Esophagus mucosa (tissue), 1 donor: Measurements from ENCODE around the gene RASA3. TPM values are rescaled to one million over a fixed set of nuclear protein-coding genes. Genes with fewer than 3 reads are reported as not detected.

Source experiments
- ATAC-seq: fragments of 200-7000 bp; cut with Tn5 transposase; one replicate; pipeline ENCODE4 v1.9.1; 2020
- total RNA-seq: library from RNA; stranded (reverse); gene quantifications from one replicate; pipeline ENCODE4 v1.2.4, GENCODE V29; 2023
- donor health status: DM: yes; HTN: yes; CAD: no.

RASA3 gene
- total RNA-seq, 1 donor from 2014 or later: 1.6 TPM

DNA sequence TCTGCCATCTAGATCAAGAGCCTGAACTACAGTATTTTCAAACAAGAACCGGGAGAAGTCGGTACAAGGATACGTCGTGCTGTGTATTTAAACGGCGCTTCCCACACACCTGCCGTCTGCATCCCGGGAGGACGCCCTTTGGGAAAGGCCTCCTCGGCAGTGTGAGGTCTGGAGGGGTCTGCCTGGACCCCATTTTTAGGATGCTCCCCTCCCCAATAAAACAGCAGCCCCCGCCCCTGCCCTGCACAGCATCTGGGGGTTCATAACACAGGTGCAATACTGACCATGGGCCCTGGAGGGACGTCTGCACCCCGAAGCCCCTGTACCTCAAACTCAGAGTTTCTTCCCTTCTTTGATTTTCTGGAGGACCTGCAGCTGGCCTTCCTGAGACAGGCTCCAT lies 154.4 kb downstream of the RASA3 start:
- ATAC-seq: no peak

DNA sequence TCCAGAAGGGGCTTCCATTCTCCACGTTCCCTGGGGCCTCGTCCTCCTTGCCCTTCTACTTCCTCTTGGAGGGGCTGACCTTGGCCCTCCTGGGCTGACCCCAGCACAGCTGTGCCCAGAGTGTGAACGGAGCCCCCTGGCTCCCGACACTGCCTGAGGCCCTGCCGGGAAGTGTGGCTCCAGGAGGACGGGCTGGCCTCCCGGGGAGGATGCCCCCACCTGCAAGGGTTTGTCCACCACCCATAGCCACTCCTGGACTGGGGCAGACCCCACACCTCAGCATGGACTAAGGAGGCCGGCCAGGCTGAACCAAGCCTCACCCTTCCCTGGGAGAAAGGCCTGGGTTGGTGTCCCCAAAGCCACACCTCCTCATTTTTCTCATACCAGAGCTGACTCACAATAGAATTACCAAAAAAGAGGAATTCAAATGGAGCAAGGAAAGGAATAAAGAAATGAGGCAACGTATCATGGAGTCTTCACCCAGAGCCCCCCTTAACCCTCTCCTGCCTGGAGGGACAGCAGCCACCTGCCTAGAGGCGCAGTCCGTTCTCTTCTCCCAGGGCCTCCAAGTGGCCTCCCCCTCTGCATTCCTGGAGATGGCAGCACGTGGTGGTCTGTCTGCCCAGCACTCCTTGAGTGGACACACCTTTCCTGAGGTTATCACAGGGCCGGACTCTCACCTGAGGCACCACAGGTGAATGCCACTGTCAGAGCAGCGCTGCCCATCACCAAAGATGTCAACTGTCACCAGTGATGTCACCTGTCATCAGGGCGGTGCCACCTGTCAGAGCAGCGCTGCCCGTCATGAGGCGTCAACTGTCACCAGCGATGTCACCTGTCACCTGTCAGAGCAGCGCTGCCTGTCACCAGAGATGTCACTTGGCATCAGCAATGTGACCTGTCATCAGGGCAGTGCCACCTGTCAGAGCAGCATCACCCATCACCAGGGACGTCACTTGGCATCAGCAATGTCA lies 155.4 kb downstream of the RASA3 start:
- ATAC-seq: no peak

DNA sequence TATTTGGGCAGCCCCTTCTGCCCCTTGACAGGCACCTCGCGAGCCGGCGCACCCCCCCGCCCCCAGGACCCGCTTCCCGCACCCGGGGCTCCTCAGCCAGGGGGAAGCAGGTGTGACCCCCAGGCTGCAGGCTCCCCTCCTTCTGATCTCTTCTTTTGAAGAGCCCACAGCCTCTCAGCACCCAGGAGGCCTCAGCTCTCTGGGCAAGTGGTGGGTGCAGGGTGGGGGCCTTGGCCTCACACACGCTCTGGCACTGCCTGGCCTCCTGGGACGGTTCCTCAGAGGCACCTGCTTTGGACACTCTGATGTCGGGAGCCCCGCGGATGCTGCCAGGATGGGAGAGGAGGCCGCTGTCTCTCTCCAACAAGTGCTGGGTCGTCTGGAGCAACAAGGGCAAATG lies 157.0 kb downstream of the RASA3 start:
- no peak for ATAC-seq

DNA sequence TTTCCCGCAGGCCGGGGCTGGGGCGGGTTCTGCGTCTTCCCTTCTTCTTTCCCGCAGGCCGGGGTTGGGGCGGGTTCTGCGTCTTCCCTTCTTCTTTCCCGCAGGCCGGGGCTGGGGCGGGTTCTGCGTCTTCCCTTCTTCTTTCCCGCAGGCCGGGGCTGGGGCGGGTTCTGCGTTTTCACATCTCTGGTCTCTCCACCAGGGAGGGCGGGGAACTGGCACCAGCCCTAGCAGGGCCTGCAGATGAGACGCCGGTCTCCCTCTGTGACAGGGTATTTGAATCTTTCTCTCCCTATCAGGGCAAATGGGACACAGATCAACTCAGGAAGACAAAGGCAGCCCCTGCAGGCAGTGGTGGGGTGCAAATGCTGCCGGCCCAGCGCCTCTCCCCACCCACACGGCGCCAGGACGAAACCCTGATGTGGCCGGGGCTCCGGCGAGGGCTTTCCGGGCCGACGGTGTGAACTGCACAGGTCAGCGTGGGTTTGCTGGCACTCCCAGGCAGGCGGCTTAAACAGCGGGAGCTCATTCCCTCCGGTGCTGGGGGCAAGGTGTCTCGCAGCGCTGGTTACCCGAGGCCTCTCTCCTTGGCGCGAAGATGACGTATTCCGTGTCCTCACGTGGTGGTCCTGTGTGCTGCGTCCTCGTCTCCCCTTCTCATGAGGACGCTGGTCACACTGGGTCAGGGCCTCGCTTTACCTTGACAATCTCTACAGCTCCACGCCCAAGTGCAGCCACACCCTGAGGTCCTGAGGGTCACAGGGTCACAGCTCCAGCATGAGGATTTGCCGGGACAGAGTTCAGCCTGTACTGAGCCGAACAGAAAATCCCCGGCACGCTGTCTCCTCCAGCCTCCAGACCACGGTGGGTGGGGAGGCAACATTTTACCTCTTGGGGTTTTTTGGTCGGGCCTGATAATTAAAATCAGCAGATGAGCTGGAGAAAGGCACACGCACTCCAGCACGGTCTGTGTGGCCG lies 157.8 kb downstream of the RASA3 start:
- no peak for ATAC-seq

DNA sequence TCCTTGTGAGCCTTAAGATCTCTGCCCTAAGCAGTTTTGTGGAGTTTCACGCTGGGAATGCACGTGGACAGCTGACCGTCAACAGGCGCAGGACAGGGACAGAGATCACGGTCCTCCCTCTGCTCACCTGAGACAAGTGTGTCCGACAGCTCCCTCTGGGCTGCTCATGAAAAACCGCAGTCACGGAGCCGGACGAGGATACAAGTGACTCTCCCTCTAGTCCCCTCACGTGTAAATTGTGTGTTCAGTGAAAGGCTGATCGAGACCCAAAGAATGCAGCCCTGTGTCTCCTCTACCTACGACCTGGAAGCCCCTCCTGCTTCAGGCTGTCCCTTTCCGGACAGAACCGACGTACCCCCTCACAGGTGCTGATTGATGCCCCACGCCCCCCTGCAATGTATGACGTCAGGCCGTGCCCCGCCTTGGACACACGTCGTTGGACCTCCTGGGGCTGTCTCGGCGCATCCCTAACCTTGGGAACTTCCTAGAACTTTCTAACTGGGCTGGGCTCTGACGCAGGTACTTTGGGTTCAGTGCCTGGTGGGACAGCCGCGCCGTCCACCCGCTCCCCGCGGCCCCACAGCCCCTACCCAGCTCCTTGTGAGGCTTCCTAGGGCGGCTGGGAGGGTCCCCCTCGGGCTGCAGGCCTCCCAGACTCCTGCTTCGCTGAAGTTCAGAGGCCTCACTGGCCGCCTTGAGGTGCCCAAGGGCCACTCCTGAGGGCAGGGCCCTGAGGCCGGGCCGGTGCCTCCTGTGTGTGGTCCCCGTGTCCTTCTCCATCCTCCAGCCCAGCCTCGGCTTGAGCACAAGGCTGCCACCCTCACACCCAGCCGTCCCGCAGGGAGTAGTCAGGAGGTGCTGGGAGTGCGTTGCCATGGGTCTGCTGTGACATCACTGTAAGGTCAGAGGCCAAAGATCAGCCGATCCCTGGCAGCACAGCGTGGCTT lies 158.9 kb downstream of the RASA3 start, which contains the start of gene C13orf46:
Gene C13orf46, minus strand, starts transcription at position 859 of the 947 bp plus-strand sequence. Its CDS starts 79 bp downstream, at position 780.
- no peak for ATAC-seq

DNA sequence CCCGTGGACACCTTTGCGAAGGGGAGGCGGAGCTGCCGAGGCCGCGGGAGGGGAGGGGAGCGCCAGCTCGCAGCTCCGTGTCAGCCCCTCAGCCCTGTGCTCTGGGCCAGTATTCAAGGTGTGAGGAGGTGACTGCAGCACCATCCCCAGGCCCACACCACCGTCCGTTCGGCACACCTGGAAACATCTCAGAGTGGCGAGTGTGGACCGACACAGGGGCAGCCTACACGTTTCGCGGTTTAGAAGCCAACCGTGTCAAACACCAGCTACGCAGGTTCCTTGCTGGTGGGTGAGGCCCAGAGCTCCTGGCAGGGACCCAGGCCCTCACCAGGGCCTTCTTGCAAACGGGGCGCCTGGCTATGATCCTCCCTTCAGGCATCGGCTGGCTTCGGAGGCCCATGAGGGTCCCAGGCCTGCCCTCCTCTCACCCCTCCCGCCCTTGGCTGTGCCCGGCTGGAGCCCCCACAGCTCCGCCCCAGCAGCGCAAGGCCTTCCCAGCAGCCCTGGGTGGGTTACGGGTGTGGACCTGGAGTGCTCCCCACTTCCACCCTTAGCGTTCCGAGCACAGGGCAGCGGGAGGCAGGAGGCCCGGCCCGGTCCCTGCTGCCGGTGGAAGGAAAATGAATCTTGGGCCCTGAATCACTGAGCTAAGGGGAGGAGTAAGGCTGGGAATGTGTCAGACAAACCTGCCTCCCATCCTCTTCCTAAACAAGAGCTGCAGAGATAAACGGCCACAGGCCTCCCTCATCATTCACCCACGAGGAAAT lies 159.8 kb downstream of the RASA3 start:
- no peak for ATAC-seq

DNA sequence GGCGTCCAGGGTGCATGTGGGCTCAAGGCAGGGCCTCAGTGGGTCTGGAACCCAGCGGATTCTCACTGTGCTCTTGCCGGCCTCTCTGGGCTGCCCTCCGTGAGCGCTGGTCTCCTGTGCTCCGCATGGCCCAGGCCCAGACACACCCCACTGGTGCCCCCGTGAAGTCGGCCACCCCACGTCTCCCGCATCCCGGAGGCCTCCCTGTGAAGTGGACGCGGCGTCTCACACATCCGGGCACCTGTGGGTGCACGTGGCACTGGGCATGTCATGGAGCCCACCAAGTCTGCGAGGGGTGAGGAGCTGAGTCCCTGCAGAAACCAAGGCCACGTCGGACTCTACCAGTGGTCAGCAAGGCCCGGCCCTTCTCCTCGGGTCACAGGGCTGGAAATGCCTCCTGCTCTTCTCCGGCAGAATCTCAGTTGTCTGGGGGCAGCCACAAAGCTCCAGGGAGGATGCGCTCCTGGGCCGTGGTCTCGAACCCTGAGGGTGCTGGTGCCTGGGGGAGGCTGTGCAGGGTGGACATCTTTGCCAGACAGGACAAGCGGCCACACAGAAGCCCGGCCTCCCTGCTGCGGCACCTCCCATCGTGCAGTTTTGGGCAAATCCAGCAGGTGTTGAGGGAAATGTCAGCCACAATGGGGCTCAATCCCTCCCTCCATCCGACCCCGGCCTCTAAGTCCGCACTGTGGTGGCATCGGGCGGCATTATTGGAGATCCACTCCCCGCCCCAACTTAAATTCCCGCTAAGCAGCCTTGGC lies 160.8 kb downstream of the RASA3 start:
- no peak for ATAC-seq

DNA sequence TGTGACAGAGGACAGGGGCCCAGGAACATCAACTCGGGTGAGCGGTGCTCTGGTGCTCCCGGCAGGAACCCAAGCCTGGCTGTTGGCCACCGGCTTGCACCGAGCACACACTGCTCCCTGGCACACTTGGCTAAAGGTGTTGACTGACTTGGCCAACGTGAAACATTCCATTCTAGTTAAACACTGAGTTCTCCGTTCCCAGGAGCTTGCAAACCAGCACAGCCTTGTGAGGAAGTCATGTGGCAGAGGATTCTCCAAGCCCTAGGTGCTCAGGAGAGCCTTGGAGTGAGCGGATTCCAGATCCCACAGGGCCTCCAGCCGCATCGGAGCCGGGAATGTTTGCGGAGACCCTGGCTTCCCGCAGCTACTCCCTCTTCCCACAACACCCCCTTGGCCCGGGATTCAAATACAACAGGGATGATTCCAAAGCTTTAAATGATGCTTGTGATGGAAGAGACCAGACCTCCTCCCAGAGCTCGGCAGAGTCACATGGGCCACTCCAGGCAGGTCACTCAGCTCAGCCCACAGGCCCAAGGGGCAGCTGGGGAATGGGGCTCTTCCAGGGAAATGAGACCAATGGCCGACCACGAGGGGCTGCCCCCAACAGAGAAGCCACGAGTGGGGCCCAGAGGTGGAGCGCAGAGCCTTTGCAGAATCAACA lies 161.5 kb downstream of the RASA3 start:
- ATAC-seq: peak; percentile 73

DNA sequence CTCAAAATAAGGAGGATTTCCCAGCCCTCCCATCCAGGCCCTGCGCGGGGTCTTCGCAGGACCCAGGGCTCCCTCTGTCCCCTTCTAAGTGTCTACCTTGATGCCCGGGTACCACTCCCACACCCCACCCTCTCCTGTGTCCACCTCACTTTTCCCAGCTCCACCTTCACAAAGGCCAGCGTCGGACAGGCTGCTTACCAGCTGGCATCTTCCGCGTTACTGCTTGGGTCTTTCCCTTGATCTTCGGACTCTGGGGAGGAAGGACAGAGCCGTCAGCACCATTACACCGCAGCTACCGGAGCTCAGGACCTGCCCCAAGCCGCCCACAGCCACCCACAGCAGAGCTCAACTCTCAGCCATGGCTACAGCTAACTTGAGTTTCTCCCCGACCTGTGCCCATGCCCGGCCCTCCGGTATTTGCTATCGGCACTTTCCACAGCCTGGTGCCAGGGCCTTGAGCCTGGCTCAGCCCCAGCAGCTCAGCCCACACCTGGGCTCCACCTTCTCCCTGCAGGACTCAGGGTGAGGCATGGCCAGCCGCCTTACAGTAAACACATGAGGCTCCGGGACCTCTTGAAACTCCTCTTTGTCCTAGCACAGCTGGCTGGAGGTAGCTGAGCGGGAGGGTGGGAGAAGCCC lies 162.3 kb downstream of the RASA3 start:
- ATAC-seq: peak; percentile 68

DNA sequence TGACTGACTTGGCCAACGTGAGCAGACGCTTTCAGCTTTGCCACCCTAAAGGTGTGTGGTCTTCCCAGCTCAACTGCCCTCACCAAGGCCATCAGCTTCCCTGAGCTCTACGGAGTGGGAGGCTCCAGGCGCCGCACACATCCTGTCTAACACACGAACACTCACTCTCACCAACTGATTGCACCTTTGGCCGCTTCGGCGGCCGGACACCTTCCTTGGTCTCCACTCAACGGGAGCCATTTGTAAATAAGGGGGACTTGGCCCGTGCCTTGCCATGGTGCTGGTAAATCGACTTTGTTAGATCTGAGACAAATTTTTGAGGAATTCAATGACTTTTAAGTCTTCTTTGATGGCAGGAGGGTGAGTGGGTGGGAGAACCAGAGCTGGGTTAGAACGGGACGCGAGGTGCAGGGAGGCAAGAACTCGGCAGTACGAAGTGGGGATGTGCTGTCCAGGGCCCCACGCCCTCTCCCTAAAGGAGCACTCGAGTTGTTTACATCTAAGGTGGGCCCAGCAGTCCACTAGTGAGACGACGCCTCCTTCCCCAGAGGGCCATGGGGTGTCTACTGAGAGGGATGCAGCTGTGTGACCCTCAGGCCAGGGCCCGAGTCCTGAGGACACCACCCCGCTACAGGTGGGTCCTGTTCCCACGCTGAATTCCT lies 163.0 kb downstream of the RASA3 start:
- no peak for ATAC-seq

DNA sequence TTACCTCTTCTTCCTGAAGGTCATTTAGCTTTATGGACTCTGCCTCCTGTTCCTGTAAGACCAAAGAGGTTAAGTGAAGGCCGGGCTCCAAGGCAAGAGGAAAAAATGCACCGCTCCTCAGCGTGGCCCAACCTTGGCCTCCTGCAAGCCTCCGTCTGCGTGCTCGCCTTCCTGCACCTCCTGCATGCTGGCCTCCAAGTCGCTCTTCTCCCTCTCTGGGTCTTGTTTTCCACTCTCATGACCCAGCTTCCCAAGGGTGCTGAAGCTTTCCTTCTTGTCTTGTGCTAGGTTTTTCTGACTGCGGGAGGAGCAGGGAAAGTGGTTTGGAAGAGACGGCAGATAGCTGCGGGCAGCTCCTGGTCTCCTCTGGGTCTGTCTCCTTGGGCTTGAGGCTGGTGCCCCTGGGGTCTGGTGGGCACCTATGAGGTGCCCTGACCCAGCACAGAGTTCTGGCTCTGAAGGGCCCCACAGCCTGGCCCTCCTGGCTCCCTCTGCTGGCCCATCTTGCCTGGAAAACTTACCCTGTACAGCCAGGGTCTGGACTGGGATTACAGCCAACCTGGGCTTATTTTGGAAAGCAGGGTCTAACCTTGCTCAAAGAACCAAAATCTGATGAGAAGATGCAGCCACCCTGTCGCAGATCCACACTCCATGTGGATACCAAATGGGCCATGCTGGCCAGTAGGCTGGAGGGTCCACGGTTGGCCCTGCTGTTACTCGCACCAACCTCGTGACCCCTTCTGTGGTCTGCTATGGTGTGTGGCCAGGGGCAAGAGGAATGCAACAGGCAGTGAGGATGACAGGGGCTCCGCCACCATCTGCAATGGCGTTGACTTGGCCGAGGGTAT lies 163.7 kb downstream of the RASA3 start:
- no peak for ATAC-seq

DNA sequence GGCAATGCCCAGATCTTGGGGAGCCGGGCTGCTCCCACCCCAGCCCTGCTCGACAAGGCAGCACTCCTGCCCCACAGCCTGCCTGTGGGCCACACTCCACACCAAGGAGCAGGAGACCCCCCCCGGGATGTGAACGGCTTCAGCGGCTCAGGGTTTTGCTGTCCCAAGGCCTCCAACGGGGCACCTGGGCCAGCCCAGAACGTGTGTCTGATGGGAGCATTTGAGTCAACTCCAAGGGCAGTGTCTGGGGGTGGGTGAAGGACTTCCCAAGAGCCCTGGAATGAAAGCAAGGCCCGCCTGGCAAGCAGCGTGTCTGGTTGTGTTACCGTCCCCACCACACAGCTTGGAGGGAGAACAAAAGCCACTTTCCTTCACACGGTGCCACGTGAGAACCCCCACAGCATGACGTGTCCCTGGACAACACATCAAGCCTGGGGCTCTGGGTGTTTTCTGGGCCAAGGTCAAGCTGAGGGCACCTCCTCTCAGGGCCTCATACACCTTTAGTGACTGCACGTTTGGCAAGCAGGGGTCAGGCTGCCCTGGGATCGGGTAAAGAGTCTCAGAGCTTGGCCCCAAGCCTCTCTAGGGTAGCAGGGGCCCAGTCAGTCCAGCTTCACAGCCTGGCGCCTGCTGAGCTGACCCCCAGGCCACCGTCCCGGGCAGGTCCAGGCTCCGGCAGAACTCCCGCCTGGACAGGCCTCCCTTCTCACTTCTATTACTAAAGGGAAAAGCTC lies 164.5 kb downstream of the RASA3 start:
- no peak for ATAC-seq

DNA sequence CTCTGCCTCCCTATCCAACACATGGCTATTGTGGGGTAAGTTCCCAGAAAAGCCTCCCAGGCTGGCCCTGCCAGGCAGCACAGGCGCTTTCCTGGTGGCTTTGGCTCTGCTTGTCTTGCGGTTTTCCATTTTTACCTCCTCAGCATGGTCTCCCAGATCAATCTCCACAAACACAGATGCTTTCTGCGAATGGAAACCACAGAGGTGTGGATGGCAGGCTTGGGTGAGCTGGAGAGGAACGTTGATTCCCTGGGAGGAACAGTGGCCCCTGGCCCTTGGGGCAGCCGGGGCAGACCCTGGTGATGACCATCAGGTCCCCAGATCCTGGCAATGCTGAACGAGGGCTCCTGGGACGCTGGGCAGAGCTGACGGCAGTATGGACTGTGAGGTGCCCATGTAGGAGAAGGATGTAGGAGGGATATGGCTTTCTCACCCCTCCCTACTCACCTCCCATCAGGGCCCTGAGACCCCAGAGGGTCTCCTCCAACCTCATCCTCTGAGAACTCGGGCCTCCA lies 165.2 kb downstream of the RASA3 start:
- ATAC-seq: no peak

DNA sequence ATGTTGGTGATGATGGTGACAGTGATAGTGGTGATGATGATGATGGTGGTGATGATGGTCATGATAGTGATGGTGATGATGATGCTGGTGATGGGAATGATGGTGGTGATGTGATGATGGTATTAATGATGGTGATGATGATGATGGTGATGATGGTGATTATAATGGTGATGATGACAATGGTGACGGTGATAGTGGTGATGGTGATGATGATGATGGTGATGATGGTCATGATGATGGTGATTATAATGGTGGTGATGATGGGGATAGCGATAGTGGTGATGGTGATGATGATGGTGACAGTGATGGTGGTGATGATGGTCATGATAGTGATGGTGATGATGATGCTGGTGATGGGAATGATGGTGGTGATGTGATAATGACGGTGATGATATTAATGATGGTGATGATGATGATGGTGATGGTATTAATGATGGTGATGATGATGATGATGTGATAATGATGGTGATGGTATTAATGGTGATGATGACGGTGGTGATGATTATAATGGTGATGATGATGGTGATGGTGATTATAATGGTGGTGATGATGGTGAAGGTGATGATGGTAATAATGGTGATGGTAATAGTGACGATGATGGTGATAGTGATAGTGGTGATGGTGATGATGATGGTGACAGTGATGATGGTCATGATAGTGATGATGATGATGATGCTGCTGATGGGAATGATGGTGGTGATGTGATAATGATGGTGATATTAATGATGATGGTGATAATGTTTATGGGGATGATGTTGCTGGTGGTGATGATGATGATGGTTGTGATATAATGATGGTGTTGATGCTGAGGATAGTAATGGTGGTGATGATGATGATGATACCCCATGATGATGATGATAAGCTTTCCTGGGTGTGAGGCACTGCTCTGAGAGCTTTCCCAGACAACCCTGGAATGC lies 166.2 kb downstream of the RASA3 start:
- ATAC-seq: no peak

DNA sequence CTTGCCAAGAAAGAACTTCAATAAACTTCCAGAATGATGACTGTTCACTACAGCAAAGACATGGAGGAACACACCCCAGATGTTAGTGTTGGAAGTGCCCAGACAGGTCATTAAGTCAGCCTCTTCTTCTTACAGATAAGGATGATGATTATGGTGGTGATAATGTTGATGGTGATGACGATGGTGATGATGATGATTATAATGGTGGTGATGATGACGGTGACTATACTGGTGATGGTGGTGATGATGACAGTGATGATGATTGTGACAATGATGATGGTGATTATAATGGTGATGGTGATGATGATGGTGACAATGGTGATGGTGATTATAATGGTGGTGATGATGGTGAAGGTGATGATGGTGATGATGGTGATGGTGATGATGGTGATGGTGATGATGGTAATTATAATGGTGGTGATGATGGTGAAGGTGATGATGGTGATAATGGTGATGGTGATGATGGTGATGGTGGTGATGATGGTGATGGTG lies 167.0 kb downstream of the RASA3 start:
- ATAC-seq: no peak
